RWPE2 (cell line): ENCODE measurements around the gene FAM114A1.

ENCODE experiments used
- ATAC-seq: fragments of 200-7000 bp; cut with Tn5 transposase; 3 replicates; pipeline ENCODE4 v1.9.1; 2021; ENCODE audit warnings: low read depth
- DNase-seq: peaks from one replicate; pipeline ENCODE4 v3.0.0-alpha.2; 2020; ENCODE audit warnings: low spot score
- H3K27ac ChIP-seq: fragments of 450-650 bp; 2 replicates; pipeline ENCODE4 v1.5.1; 2017; ENCODE audit warnings: mild to moderate bottlenecking; ENCODE audit not compliant: poor library complexity, severe bottlenecking
- H3K27me3 ChIP-seq: fragments of 250-450 bp; sonication (Bioruptor Pico); 2 replicates; pipeline ENCODE4 v1.5.1; 2021; ENCODE audit warnings: mild to moderate bottlenecking, moderate library complexity; ENCODE audit not compliant: insufficient read depth, poor library complexity, severe bottlenecking
- H3K36me3 ChIP-seq: fragments of 250-450 bp; sonication (Bioruptor Pico); 2 replicates; pipeline ENCODE4 v1.5.1; 2020; ENCODE audit warnings: low read depth, mild to moderate bottlenecking, moderate library complexity
- H3K4me1 ChIP-seq: fragments of 250-450 bp; sonication (Bioruptor Pico); 2 replicates; pipeline ENCODE4 v1.5.1; 2021; ENCODE audit warnings: mild to moderate bottlenecking, moderate library complexity; ENCODE audit not compliant: insufficient read depth, poor library complexity, severe bottlenecking
- H3K4me3 ChIP-seq: fragments of 250-450 bp; sonication (Bioruptor Pico); 2 replicates; pipeline ENCODE4 v1.5.1; 2021; ENCODE audit warnings: mild to moderate bottlenecking, moderate library complexity; ENCODE audit not compliant: severe bottlenecking
- H3K9me3 ChIP-seq: fragments of 250-450 bp; sonication (Bioruptor Pico); 2 replicates; pipeline ENCODE4 v1.5.1; 2021; ENCODE audit warnings: mild to moderate bottlenecking, moderate library complexity; ENCODE audit not compliant: severe bottlenecking
- TF ChIP-seq, protein P1 (sequence below): fragments of 450-650 bp; IDR thresholded peaks from one replicate; pipeline ENCODE4 v1.5.1; 2017; ENCODE audit warnings: mild to moderate bottlenecking, moderate library complexity; ENCODE audit not compliant: poor library complexity, severe bottlenecking

Gene FAM114A1

DNA sequence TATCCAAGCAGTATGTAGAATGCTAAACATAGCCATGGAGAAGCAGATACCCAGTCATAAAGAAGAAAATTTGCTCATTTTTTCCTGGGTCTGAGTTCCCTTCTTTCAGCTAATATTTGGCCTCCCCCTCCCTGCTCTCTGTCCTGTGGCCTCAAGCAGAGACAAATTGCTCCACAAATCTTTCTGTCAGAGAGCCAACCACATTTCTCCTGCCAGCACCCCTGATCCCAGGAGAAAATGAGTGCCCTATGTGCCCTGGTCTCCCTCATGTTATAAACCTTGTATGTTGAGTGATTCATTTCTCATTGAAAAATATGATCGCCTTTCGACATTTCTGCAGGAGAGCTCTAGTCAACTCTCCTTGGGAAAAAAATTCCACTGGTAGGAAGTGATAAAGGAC, 82.6 kb downstream of the FAM114A1 start:
- Histone ChIP-seq H3K4me1 (peaks cover 19% of the 10 kb centered on the region), H3K27ac (peak overlapping the region; percentile 58), H3K9me3 (no peaks in the 10 kb centered on the region), H3K36me3 (no peaks in the 10 kb centered on the region), H3K27me3 (no peaks in the 10 kb centered on the region), H3K4me3 (no peak overlapping the region)
- DNase-seq, result no peak
- TF ChIP-seq, protein P1, sequence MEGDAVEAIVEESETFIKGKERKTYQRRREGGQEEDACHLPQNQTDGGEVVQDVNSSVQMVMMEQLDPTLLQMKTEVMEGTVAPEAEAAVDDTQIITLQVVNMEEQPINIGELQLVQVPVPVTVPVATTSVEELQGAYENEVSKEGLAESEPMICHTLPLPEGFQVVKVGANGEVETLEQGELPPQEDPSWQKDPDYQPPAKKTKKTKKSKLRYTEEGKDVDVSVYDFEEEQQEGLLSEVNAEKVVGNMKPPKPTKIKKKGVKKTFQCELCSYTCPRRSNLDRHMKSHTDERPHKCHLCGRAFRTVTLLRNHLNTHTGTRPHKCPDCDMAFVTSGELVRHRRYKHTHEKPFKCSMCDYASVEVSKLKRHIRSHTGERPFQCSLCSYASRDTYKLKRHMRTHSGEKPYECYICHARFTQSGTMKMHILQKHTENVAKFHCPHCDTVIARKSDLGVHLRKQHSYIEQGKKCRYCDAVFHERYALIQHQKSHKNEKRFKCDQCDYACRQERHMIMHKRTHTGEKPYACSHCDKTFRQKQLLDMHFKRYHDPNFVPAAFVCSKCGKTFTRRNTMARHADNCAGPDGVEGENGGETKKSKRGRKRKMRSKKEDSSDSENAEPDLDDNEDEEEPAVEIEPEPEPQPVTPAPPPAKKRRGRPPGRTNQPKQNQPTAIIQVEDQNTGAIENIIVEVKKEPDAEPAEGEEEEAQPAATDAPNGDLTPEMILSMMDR, result no peak
- no peak for ATAC-seq

DNA sequence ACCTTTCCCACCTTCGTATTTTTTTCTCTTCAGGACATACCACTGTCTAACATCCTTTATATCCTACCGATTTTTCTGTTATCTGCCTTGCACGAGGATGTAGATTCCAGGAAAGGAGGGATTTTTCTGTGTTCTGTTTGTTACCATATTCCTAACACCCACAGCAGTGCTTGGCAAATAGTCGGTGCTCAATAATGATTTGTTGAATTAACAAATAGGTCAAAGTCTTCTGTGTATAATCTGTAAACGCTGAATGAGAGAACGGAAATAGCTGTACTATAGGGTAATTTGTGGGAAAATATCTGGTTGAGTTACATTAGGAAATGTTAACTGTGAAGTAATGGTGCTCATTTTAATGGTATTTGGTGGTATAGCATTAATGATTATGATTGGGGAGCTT, 83.1 kb downstream of the FAM114A1 start:
- no peak overlapping the region for H3K27ac ChIP-seq
- DNase-seq (no peak), ATAC-seq (no peak)
- TF ChIP-seq, protein P1, result no peak
- no peaks in the 10 kb centered on the region for H3K27me3 ChIP-seq
- no peaks in the 10 kb centered on the region for H3K36me3 ChIP-seq
- H3K9me3 ChIP-seq, result no peaks in the 10 kb centered on the region
- H3K4me1 ChIP-seq, result peaks cover 19% of the 10 kb centered on the region
- no peak overlapping the region for H3K4me3 ChIP-seq

DNA sequence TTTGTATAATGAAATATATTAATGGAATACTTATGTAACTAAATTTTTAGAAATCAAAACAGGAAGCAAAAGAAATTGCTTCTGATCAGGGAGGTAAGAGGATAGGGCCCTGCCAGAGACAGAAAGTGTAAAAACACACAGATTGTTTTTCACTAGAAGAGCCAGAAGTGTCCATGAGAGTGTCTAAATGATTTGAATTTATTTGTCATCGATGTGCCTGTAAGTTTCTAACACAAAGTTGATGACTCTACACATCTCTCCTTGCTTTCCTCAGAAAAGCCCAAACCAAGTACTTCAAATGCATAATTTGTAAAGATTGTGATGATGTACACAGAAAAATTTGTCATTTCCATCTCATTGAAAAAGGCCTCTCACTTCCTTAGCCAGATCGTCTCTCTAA, 84.0 kb downstream of the FAM114A1 start:
- Histone ChIP-seq H3K4me3 (no peak overlapping the region), H3K36me3 (no peaks in the 10 kb centered on the region), H3K4me1 (peaks cover 19% of the 10 kb centered on the region), H3K27ac (no peak overlapping the region), H3K27me3 (no peaks in the 10 kb centered on the region), H3K9me3 (no peaks in the 10 kb centered on the region)
- ATAC-seq, result no peak
- TF ChIP-seq, protein P1, result no peak
- no peak for DNase-seq

DNA sequence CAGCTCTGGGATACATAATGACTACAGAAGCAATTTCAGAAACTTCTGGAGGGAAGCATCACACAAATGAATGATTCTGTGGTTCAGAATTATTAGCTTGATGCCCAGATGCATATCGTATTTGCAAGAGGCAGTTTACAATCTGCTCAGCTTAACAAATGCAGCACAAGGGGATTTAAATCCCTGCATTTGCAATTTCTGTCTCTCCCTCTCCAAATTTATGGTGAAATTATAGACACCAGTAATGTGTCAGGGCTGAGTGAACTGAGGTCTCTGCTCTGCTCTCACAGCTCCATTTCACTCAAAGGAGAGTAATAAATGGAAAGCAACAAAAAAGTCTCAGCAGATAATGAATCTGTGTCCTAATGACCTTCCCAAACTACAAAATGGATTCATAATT, 84.4 kb downstream of the FAM114A1 start:
- Histone ChIP-seq H3K4me3 (no peak overlapping the region), H3K36me3 (no peaks in the 10 kb centered on the region), H3K27me3 (no peaks in the 10 kb centered on the region), H3K9me3 (no peaks in the 10 kb centered on the region), H3K4me1 (peaks cover 19% of the 10 kb centered on the region), H3K27ac (no peak overlapping the region)
- ATAC-seq (no peak), DNase-seq (no peak)
- TF ChIP-seq, protein P1, result no peak

DNA sequence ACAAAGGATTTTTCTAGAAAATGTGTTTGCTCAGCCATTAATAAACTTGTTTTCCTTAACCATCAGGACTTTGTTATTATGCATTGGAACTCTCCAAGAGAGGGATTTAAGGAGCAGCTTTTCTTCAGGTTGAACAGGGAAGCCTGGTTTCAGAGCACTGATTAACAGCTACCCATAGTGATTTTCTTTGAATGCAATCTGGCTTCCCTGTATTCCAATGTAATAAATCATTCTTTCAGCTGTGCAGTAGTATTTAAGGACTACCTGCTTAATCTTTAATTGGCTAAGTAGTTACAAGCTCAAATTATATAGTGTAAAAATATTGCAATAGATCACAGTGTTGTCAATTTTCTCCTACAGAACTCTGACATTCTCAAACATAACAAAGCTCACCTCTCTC, 87.1 kb downstream of the FAM114A1 start:
- TF ChIP-seq, protein P1, result no peak
- no peak overlapping the region for H3K4me3 ChIP-seq
- no peak for DNase-seq

More for the DNA sequence above, 87.1 kb downstream of the FAM114A1 start:
- Histone ChIP-seq H3K27ac (no peak overlapping the region), H3K4me1 (peaks cover 2% of the 10 kb centered on the region), H3K36me3 (no peaks in the 10 kb centered on the region), H3K27me3 (no peaks in the 10 kb centered on the region), H3K9me3 (no peaks in the 10 kb centered on the region)
- ATAC-seq, result no peak
